Stimulated activated CD8-positive, alpha-beta memory T cell treated with anti-CD3 and anti-CD28 coated beads, Interleukin-7, amount 100 ng/mL, for 1 hour (primary cell): Measurements from ENCODE around the gene PRIMPOL.

ENCODE experiments used
- DNase-seq, 2 donors: peaks; one replicate each; pipeline ENCODE4 v3.0.0-alpha.2; 2020; ENCODE audit warnings: low read depth in 2 of 2

The PRIMPOL gene

GRCh38 chr4:184666670-184667069 is 17.1 kb downstream of the PRIMPOL start:
- no peak for DNase-seq

GRCh38 chr4:184668096-184668495 is 18.6 kb downstream of the PRIMPOL start:
- no peak for DNase-seq

GRCh38 chr4:184668511-184669114 is 19.1 kb downstream of the PRIMPOL start:
- DNase-seq, result no peak

GRCh38 chr4:184669251-184669650 is 19.7 kb downstream of the PRIMPOL start:
- no peak for DNase-seq

- DNase-seq, result no peak
Observed at GRCh38 chr4:184671101-184671500, 21.6 kb downstream of the PRIMPOL start.

- DNase-seq, result no peak
Observed at GRCh38 chr4:184672741-184673140, 23.2 kb downstream of the PRIMPOL start.

- no peak for DNase-seq
Observed at GRCh38 chr4:184674011-184674410, 24.5 kb downstream of the PRIMPOL start.

- DNase-seq, result no peak
Observed at GRCh38 chr4:184675018-184675417, 25.5 kb downstream of the PRIMPOL start.

- no peak for DNase-seq
Observed at GRCh38 chr4:184675821-184676492, 26.4 kb downstream of the PRIMPOL start.

GRCh38 chr4:184680698-184681097 is 31.2 kb downstream of the PRIMPOL start:
- DNase-seq, result no peak

- DNase-seq, result no peak
Observed at GRCh38 chr4:184681916-184682315, 32.4 kb downstream of the PRIMPOL start.

- no peak for DNase-seq
Observed at GRCh38 chr4:184684491-184685189, 35.1 kb downstream of the PRIMPOL start.

- no peak for DNase-seq
Observed at GRCh38 chr4:184688005-184688404, 38.5 kb downstream of the PRIMPOL start.

- DNase-seq, result no peak
Observed at GRCh38 chr4:184688447-184688846, 38.9 kb downstream of the PRIMPOL start.

GRCh38 chr4:184689681-184690080 is 40.1 kb downstream of the PRIMPOL start:
- no peak for DNase-seq

- no peak for DNase-seq
Observed at GRCh38 chr4:184693056-184693455, 43.5 kb downstream of the PRIMPOL start.

GRCh38 chr4:184694412-184694956 is 44.9 kb downstream of the PRIMPOL start:
- no peak for DNase-seq

- no peak for DNase-seq
Observed at GRCh38 chr4:184695178-184695896, 45.8 kb downstream of the PRIMPOL start.

GRCh38 chr4:184697956-184698355 is 48.4 kb downstream of the PRIMPOL start:
- DNase-seq, result no peak

GRCh38 chr4:184699941-184700340 is 50.4 kb downstream of the PRIMPOL start:
- DNase-seq, result no peak

- DNase-seq, result no peak
Observed at GRCh38 chr4:184702114-184702513, 52.6 kb downstream of the PRIMPOL start.

- DNase-seq, result no peak
Observed at GRCh38 chr4:184705692-184706091, 56.2 kb downstream of the PRIMPOL start.
